Measurements from ENCODE around the gene RFNG. TPM values are rescaled to one million over a fixed set of nuclear protein-coding genes. Genes with fewer than 3 reads are reported as not detected.

Gene RFNG
- total and polyA plus RNA-seq, 2 of the 13 experiments (the other 11 are each of a cell fraction or from before 2014, with no cell fraction given): 61.4 to 64.0 TPM

- TF ChIP-seq HOMEZ (CRISPR knock-in tag; IDR thresholded peaks at IDR 0.05; ENCODE audit: low read depth) (peak; percentile 83), ZNF282 (IDR thresholded peaks at IDR 0.05; ENCODE audit: partially characterized antibody) (no peak), CERS6 (CRISPR knock-in tag; IDR thresholded peaks at IDR 0.05) (peak; percentile 83; the same call in 1 of the 2 replicates), NFE2L1 (CRISPR knock-in tag; IDR thresholded peaks at IDR 0.05; ENCODE audit: borderline replicate concordance) (peak; percentile 67; the same call in 1 of the 2 replicates), EEA1 (CRISPR knock-in tag; IDR thresholded peaks at IDR 0.05; ENCODE audit: borderline replicate concordance) (peak; percentile 75; the same call in 1 of the 2 replicates), ZNF589 (CRISPR knock-in tag; conservative IDR thresholded peaks at IDR 0.05) (peak; percentile 57; the same call in 1 of the 2 replicates), ELF1 (CRISPR knock-in tag; IDR thresholded peaks at IDR 0.05) (peak; percentile 48), BCLAF1 (IDR thresholded peaks at IDR 0.05) (no peak), SETDB1 (CRISPR knock-in tag; IDR thresholded peaks at IDR 0.05; ENCODE audit: borderline replicate concordance) (no peak), PCBP2 (optimal IDR thresholded peaks at IDR 0.05; ENCODE audit: low read depth, low read length, poor library complexity, severe bottlenecking) (no peak), ERF (CRISPR knock-in tag; IDR thresholded peaks at IDR 0.05) (peak; percentile 85), RFX5 (IDR thresholded peaks at IDR 0.05; ENCODE audit: low read depth, low read length) (no peak), ZNF510 (CRISPR knock-in tag; IDR thresholded peaks at IDR 0.05; ENCODE audit: low read depth) (peak; percentile 81; the same call in 1 of the 2 replicates), REXO4 (CRISPR knock-in tag; IDR thresholded peaks at IDR 0.05; ENCODE audit: borderline replicate concordance) (no peak), ZNF224 (CRISPR knock-in tag; IDR thresholded peaks at IDR 0.05) (no peak), CSRNP2 (CRISPR knock-in tag; conservative IDR thresholded peaks at IDR 0.05; ENCODE audit: low read depth) (no peak), FIP1L1 (IDR thresholded peaks at IDR 0.05; ENCODE audit: borderline replicate concordance, insufficient read depth, low read depth, low read length) (0 out of 2 replicates have a peak, but pooled peaks have one; percentile 25), ZNF543 (CRISPR knock-in tag; IDR thresholded peaks at IDR 0.05) (peak; percentile 97), TP53 (CRISPR knock-in tag; conservative IDR thresholded peaks at IDR 0.05) (peak; percentile 65; the same call in 1 of the 2 replicates)
Measured at GRCh38 chr17:82003411-82004381, 47.9 kb downstream of the RFNG start (continued).
